GM10266 (cell line): Measurements from ENCODE around the gene CHRNA7.

Experiments used
- DNase-seq: peaks from one replicate; pipeline ENCODE4 v3.0.0; 2012; ENCODE audit errors: extremely low spot score
- CTCF ChIP-seq: IDR thresholded peaks from 2 replicates; pipeline ENCODE4 v1.5.1; 2012; ENCODE audit warnings: mild to moderate bottlenecking, low read depth; ENCODE audit not compliant: control insufficient read depth, insufficient read depth; ENCODE audit errors: missing control alignments

Gene CHRNA7

GRCh38 chr15:32014953-32015352 lies 15.4 kb upstream of the CHRNA7 start:
- no peak for TF ChIP-seq CTCF
- no peak for DNase-seq

- TF ChIP-seq CTCF, result no peak
- no peak for DNase-seq
Measured at GRCh38 chr15:32020156-32020555, 10.2 kb upstream of the CHRNA7 start.

GRCh38 chr15:32028921-32029320 lies 1.4 kb upstream of the CHRNA7 start:
- DNase-seq, result no peak
- no peak for TF ChIP-seq CTCF

GRCh38 chr15:32029409-32029861 lies 880 bp upstream of the CHRNA7 start:
- no peak for DNase-seq

GRCh38 chr15:32030795-32031194 lies 480 bp downstream of the CHRNA7 start:
- no peak for TF ChIP-seq CTCF
- no peak for DNase-seq

More at GRCh38 chr15:32029409-32029861, 880 bp upstream of the CHRNA7 start:
- no peak for TF ChIP-seq CTCF

GRCh38 chr15:32033186-32033890 lies 3.0 kb downstream of the CHRNA7 start:
- DNase-seq, result no peak
- no peak for TF ChIP-seq CTCF

GRCh38 chr15:32034106-32034505 lies 3.8 kb downstream of the CHRNA7 start:
- no peak for DNase-seq
- TF ChIP-seq CTCF, result no peak
